T-helper 2 cell treated with Interferon-gamma antibody and Interleukin-4, amounts not matched to agents 5 μg/mL and 100 μg/mL, for 36 hours (primary cell): Measurements from ENCODE around the gene AMY2A.
"Not testable (repeated sequence)": the region's sequence is repeated elsewhere in the genome, so short reads cannot be mapped to it uniquely, and the experiment has no call there.

Experiments
- DNase-seq: peaks from one replicate; pipeline ENCODE4 v3.0.0; 2021; ENCODE audit warnings: low spot score
- H3K27ac Mint-ChIP-seq: one replicate; pipeline ENCODE4 v1.8.0; 2021; ENCODE audit warnings: mild to moderate bottlenecking, mixed read lengths
- H3K27me3 Mint-ChIP-seq: one replicate; pipeline ENCODE4 v1.8.0; 2021; ENCODE audit warnings: low read depth, mixed read lengths
- H3K36me3 Mint-ChIP-seq: one replicate; pipeline ENCODE4 v1.8.0; 2021; ENCODE audit warnings: low read depth, mixed read lengths
- H3K4me1 Mint-ChIP-seq: one replicate; pipeline ENCODE4 v1.8.0; 2021; ENCODE audit warnings: low read depth, mixed read lengths
- H3K4me3 Mint-ChIP-seq: one replicate; pipeline ENCODE4 v1.8.0; 2022; ENCODE audit warnings: mild to moderate bottlenecking, moderate library complexity, mixed read lengths
- H3K9me3 Mint-ChIP-seq: one replicate; pipeline ENCODE4 v1.8.0; 2021; ENCODE audit warnings: mixed read lengths

AMY2A gene

GRCh38 chr1:103654133-103654532, 36.9 kb downstream of the AMY2A start:
- not testable (repeated sequence) for H3K4me1 Mint-ChIP-seq, H3K4me3 Mint-ChIP-seq

GRCh38 chr1:103655460-103655859, 38.2 kb downstream of the AMY2A start, which contains the start of gene AMY1A:
Gene AMY1A (plus strand): TSS chr1:103655760. CDS start chr1:103656331, 571 bp downstream.
- H3K4me3 Mint-ChIP-seq, H3K4me1 Mint-ChIP-seq, DNase-seq, H3K36me3 Mint-ChIP-seq, H3K27ac Mint-ChIP-seq, H3K9me3 Mint-ChIP-seq, H3K27me3 Mint-ChIP-seq: not testable (repeated sequence)

More at GRCh38 chr1:103654133-103654532, 36.9 kb downstream of the AMY2A start:
- H3K27ac Mint-ChIP-seq, H3K36me3 Mint-ChIP-seq, DNase-seq, H3K27me3 Mint-ChIP-seq, H3K9me3 Mint-ChIP-seq: not testable (repeated sequence)
